OCI-LY1 (cell line): ENCODE data around the gene SLC2A2.

ENCODE experiments used
- H2AFZ ChIP-seq: fragments of 200-600 bp; sonication (generic), shearing (Covaris generic); 2 replicates; pipeline ENCODE4 v1.6.0; 2014; ENCODE audit warnings: antibody characterized with exemption, mild to moderate bottlenecking, low read length
- H3F3A ChIP-seq: fragments of 200-600 bp; sonication (generic), shearing (Covaris generic); 2 replicates; pipeline ENCODE4 v1.6.0; 2014; ENCODE audit warnings: mild to moderate bottlenecking, antibody characterized with exemption, low read length, moderate library complexity; ENCODE audit not compliant: insufficient read depth
- H3K27ac ChIP-seq: fragments of 200-600 bp; sonication (generic); 2 replicates; pipeline ENCODE4 v1.5.1; 2014; ENCODE audit warnings: low read length, mixed run types, mild to moderate bottlenecking, low read depth; ENCODE audit not compliant: poor library complexity, severe bottlenecking
- H3K27me3 ChIP-seq: fragments of 200-600 bp; sonication (generic); 2 replicates; pipeline ENCODE4 v1.6.0; 2014; ENCODE audit warnings: antibody characterized with exemption, mild to moderate bottlenecking, low read length, moderate library complexity; ENCODE audit not compliant: insufficient read depth
- H3K36me3 ChIP-seq: fragments of 200-600 bp; sonication (generic); 2 replicates; pipeline ENCODE4 v1.6.1; 2014; ENCODE audit warnings: mild to moderate bottlenecking, antibody characterized with exemption, low read length, moderate library complexity, mixed read lengths; ENCODE audit not compliant: insufficient read depth
- H3K4me1 ChIP-seq: fragments of 200-600 bp; sonication (generic); 2 replicates; pipeline ENCODE4 v1.5.1; 2014; ENCODE audit warnings: mild to moderate bottlenecking, low read length, moderate library complexity; ENCODE audit not compliant: insufficient read depth, severe bottlenecking
- H3K4me2 ChIP-seq: fragments of 200-600 bp; sonication (generic), shearing (Covaris generic); 2 replicates; pipeline ENCODE4 v1.6.1; 2014; ENCODE audit warnings: low read length
- H3K4me3 ChIP-seq: fragments of 200-600 bp; sonication (generic); 2 replicates; pipeline ENCODE4 v1.5.1; 2014; ENCODE audit warnings: low read length, low read depth, mild to moderate bottlenecking, mixed read lengths; ENCODE audit not compliant: poor library complexity, severe bottlenecking
- H3K79me2 ChIP-seq: fragments of 200-600 bp; shearing (Covaris generic); 2 replicates; pipeline ENCODE4 v1.6.1; 2016; ENCODE audit warnings: mixed run types, low read length, mixed read lengths; ENCODE audit not compliant: insufficient read depth
- H3K9ac ChIP-seq: fragments of 200-600 bp; sonication (generic), shearing (Covaris generic); 2 replicates; pipeline ENCODE4 v1.6.1; 2014; ENCODE audit warnings: mild to moderate bottlenecking, low read length, mixed read lengths
- H3K9me2 ChIP-seq: fragments of 200-600 bp; sonication (generic), shearing (Covaris generic); 2 replicates; pipeline ENCODE4 v1.6.1; 2014; ENCODE audit warnings: low read depth, mild to moderate bottlenecking, low read length, mixed read lengths
- H3K9me3 ChIP-seq: fragments of 200-600 bp; shearing (Covaris generic); 2 replicates; pipeline ENCODE4 v1.6.1; 2014; ENCODE audit warnings: low read length, mixed read lengths
- H4K20me1 ChIP-seq: fragments of 200-600 bp; sonication (generic), shearing (Covaris generic); 2 replicates; pipeline ENCODE4 v1.6.0; 2016; ENCODE audit warnings: mild to moderate bottlenecking, low read length; ENCODE audit not compliant: insufficient read depth
- CTCF ChIP-seq: fragments of 200-600 bp; sonication (generic), shearing (Covaris generic); IDR thresholded peaks from 2 replicates; pipeline ENCODE4 v1.5.1; 2017; ENCODE audit warnings: mild to moderate bottlenecking, antibody characterized with exemption, low read length, moderate library complexity, mixed read lengths
- EZH2 ChIP-seq: fragments of 200-600 bp; sonication (generic), shearing (Covaris generic); IDR thresholded peaks from 2 replicates; pipeline ENCODE4 v1.8.0; 2017; ENCODE audit warnings: borderline replicate concordance, mixed run types, mild to moderate bottlenecking, antibody characterized with exemption, low read length, moderate library complexity, mixed read lengths

Gene SLC2A2

GRCh38 chr3:171056528-171056927 lies 30.0 kb upstream of the SLC2A2 start:
- no peak overlapping the region for H3K4me3 ChIP-seq

GRCh38 chr3:171055336-171056178 lies 29.0 kb upstream of the SLC2A2 start:
- no peak overlapping the region for H3K4me3 ChIP-seq
- H3F3A ChIP-seq, result no peaks in the 10 kb centered on the region
- no peaks in the 10 kb centered on the region for H3K9me2 ChIP-seq
- no peaks in the 10 kb centered on the region for H3K9me3 ChIP-seq
- no peak overlapping the region for H3K4me2 ChIP-seq
- no peak overlapping the region for H3K27ac ChIP-seq
- no peak for TF ChIP-seq EZH2
- TF ChIP-seq CTCF, result no peak
- no peaks in the 10 kb centered on the region for H4K20me1 ChIP-seq
- H3K9ac ChIP-seq, result no peak overlapping the region
- H3K27me3 ChIP-seq, result no peaks in the 10 kb centered on the region
- no peaks in the 10 kb centered on the region for H3K79me2 ChIP-seq
- no peaks in the 10 kb centered on the region for H3K4me1 ChIP-seq
- H2AFZ ChIP-seq, result no peak overlapping the region
- H3K36me3 ChIP-seq, result no peaks in the 10 kb centered on the region

More at GRCh38 chr3:171056528-171056927, 30.0 kb upstream of the SLC2A2 start:
- Histone ChIP-seq H3K9me2 (no peaks in the 10 kb centered on the region), H3K36me3 (no peaks in the 10 kb centered on the region), H3K4me2 (no peak overlapping the region), H3K27me3 (no peaks in the 10 kb centered on the region), H4K20me1 (no peaks in the 10 kb centered on the region), H3K79me2 (no peaks in the 10 kb centered on the region), H2AFZ (no peak overlapping the region), H3K9me3 (no peaks in the 10 kb centered on the region), H3K4me1 (no peaks in the 10 kb centered on the region), H3K9ac (no peak overlapping the region), H3K27ac (no peak overlapping the region), H3F3A (no peaks in the 10 kb centered on the region)
- TF ChIP-seq EZH2, result no peak
- no peak for TF ChIP-seq CTCF

- H3K27ac ChIP-seq, result no peak overlapping the region
- no peaks in the 10 kb centered on the region for H3F3A ChIP-seq
- no peaks in the 10 kb centered on the region for H3K4me1 ChIP-seq
- H3K9ac ChIP-seq, result no peak overlapping the region
- H3K4me2 ChIP-seq, result no peak overlapping the region
- H4K20me1 ChIP-seq, result no peaks in the 10 kb centered on the region
- H2AFZ ChIP-seq, result no peak overlapping the region
- no peaks in the 10 kb centered on the region for H3K79me2 ChIP-seq
- H3K9me3 ChIP-seq, result no peaks in the 10 kb centered on the region
- H3K27me3 ChIP-seq, result no peaks in the 10 kb centered on the region
- no peaks in the 10 kb centered on the region for H3K36me3 ChIP-seq
- no peak overlapping the region for H3K4me3 ChIP-seq
- no peaks in the 10 kb centered on the region for H3K9me2 ChIP-seq
- TF ChIP-seq EZH2 (no peak), CTCF (no peak)
Measured at GRCh38 chr3:171054921-171055320, 28.4 kb upstream of the SLC2A2 start.
